H1 (cell line): ENCODE data around the gene NLRP1.

ENCODE experiments used
- CHD2 ChIP-seq: IDR thresholded peaks from 2 replicates; pipeline ENCODE4 v1.6.1; 2012; ENCODE audit warnings: low read length, improper control_type of control experiment
- CTCF ChIP-seq, 3 experiments: IDR thresholded peaks; 1 replicate in 2 of 3; 2 replicates in 1 of 3; pipeline versions ENCODE4 v1.5.1 to v1.6.1; 2011; ENCODE audit warnings: low read length in 3 of 3, mild to moderate bottlenecking in 3 of 3, inconsistent platforms in 2 of 3, low read depth in 1 of 3, moderate library complexity in 1 of 3; ENCODE audit not compliant: insufficient read depth in 1 of 3; ENCODE audit errors: control extremely low read depth in 1 of 3
- EGR1 ChIP-seq: IDR thresholded peaks from 2 replicates; pipeline ENCODE4 v1.6.1; 2011; ENCODE audit warnings: low read depth, low read length, borderline replicate concordance
- EZH2 ChIP-seq: fragments of 200-600 bp; sonication (generic); IDR thresholded peaks from 2 replicates; pipeline ENCODE4 v1.7.1; 2012; ENCODE audit warnings: low read depth, mild to moderate bottlenecking, moderate library complexity, low read length, inconsistent platforms; ENCODE audit not compliant: severe bottlenecking
- GABPA ChIP-seq: IDR thresholded peaks from 2 replicates; pipeline ENCODE4 v1.6.1; 2011; ENCODE audit warnings: mild to moderate bottlenecking, low read length, moderate library complexity, borderline replicate concordance; ENCODE audit not compliant: insufficient read depth
- GTF2F1 ChIP-seq: IDR thresholded peaks from 2 replicates; pipeline ENCODE4 v1.6.1; 2012; ENCODE audit warnings: low read depth, low read length, improper control_type of control experiment, borderline replicate concordance
- MAX ChIP-seq: IDR thresholded peaks from 2 replicates; pipeline ENCODE4 v1.6.1; 2012; ENCODE audit warnings: inconsistent platforms
- POLR2A ChIP-seq, 2 experiments: IDR thresholded peaks; 1 replicate in 1 of 2; 2 replicates in 1 of 2; pipeline ENCODE4 v1.6.1; 2011; ENCODE audit warnings: low read depth in 2 of 2, low read length in 2 of 2, mild to moderate bottlenecking in 2 of 2; ENCODE audit errors: control extremely low read depth in 1 of 2
- RAD21 ChIP-seq, 2 experiments: IDR thresholded peaks in 1 of 2; conservative IDR thresholded peaks in 1 of 2; 2 replicates each; pipeline ENCODE4 v1.6.1; 2011; ENCODE audit warnings: low read depth in 2 of 2, low read length in 2 of 2, improper control_type of control experiment in 1 of 2, inconsistent platforms in 1 of 2, mild to moderate bottlenecking in 1 of 2, moderate library complexity in 1 of 2
- RFX5 ChIP-seq: IDR thresholded peaks from 2 replicates; pipeline ENCODE4 v1.6.1; 2011; ENCODE audit warnings: low read depth, low read length, improper control_type of control experiment, borderline replicate concordance
- TAF1 ChIP-seq: IDR thresholded peaks from 2 replicates; pipeline ENCODE4 v1.6.1; 2011; ENCODE audit warnings: mild to moderate bottlenecking, low read depth, low read length
- USF2 ChIP-seq: IDR thresholded peaks from 2 replicates; pipeline ENCODE4 v1.6.1; 2011; ENCODE audit warnings: low read length, improper control_type of control experiment
- TF ChIP-seq, protein P1 (sequence below): IDR thresholded peaks from 2 replicates; pipeline ENCODE4 v1.6.1; 2012; ENCODE audit warnings: low read length, inconsistent platforms

- no peak for TF ChIP-seq TAF1
- TF ChIP-seq GABPA, result no peak
- no peak for TF ChIP-seq MAX
- no peak for TF ChIP-seq POLR2A (IDR thresholded peaks at IDR 0.05; ENCODE audit: control extremely low read depth in 1 of 2, low read depth in 2 of 2, low read length in 2 of 2)
- TF ChIP-seq EGR1, result no peak
- no peak for TF ChIP-seq EZH2
- no peak for TF ChIP-seq GTF2F1
- TF ChIP-seq CHD2, result no peak
- no peak for TF ChIP-seq CTCF (IDR thresholded peaks at IDR 0.05; ENCODE audit: control extremely low read depth in 1 of 3, insufficient read depth in 1 of 3, low read depth in 1 of 3, low read length in 3 of 3)
- TF ChIP-seq RAD21 (IDR thresholded peaks at IDR 0.05 in 1 of 2, conservative IDR thresholded peaks at IDR 0.05 in 1 of 2; ENCODE audit: low read depth in 2 of 2, low read length in 2 of 2), result no peak
- TF ChIP-seq, protein P1, sequence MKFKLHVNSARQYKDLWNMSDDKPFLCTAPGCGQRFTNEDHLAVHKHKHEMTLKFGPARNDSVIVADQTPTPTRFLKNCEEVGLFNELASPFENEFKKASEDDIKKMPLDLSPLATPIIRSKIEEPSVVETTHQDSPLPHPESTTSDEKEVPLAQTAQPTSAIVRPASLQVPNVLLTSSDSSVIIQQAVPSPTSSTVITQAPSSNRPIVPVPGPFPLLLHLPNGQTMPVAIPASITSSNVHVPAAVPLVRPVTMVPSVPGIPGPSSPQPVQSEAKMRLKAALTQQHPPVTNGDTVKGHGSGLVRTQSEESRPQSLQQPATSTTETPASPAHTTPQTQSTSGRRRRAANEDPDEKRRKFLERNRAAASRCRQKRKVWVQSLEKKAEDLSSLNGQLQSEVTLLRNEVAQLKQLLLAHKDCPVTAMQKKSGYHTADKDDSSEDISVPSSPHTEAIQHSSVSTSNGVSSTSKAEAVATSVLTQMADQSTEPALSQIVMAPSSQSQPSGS, result no peak
- TF ChIP-seq USF2, result no peak
- no peak for TF ChIP-seq RFX5
Measured at GRCh38 chr17:5539286-5539685, 45.0 kb downstream of the NLRP1 start.
